Measurements from ENCODE around the gene LTF. TPM values are rescaled to one million over a fixed set of nuclear protein-coding genes. Genes with fewer than 3 reads are reported as not detected.

The LTF gene
- total RNA-seq, 1 donor: not detected

DNA sequence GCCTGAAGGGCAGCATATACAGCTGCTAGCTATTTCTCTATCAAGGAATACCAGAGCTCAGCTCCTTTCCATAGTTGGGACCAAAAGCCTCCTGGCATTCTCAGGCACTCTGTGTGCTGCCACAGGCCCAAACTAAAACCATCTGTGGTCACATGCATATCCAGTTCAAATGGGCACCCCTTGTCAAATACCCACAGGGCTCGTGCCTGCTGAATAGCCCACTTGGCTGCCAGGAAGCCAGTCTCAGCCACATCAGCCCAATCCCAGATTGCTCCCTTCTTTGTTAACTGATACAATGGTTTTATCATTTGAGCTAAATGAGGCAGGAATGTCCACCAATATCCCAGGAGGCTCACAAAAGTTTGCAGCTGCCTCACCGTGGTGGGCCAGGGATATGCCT is 43.8 kb downstream of the LTF start:
- no peak overlapping the region for H3K4me3 ChIP-seq (ENCODE audit: low read depth, low read length)
- TF ChIP-seq, protein P1, sequence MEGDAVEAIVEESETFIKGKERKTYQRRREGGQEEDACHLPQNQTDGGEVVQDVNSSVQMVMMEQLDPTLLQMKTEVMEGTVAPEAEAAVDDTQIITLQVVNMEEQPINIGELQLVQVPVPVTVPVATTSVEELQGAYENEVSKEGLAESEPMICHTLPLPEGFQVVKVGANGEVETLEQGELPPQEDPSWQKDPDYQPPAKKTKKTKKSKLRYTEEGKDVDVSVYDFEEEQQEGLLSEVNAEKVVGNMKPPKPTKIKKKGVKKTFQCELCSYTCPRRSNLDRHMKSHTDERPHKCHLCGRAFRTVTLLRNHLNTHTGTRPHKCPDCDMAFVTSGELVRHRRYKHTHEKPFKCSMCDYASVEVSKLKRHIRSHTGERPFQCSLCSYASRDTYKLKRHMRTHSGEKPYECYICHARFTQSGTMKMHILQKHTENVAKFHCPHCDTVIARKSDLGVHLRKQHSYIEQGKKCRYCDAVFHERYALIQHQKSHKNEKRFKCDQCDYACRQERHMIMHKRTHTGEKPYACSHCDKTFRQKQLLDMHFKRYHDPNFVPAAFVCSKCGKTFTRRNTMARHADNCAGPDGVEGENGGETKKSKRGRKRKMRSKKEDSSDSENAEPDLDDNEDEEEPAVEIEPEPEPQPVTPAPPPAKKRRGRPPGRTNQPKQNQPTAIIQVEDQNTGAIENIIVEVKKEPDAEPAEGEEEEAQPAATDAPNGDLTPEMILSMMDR (IDR thresholded peaks at IDR 0.05; ENCODE audit: insufficient read depth, low read length): no peak
- DNase-seq (ENCODE audit: low read depth): no peak

DNA sequence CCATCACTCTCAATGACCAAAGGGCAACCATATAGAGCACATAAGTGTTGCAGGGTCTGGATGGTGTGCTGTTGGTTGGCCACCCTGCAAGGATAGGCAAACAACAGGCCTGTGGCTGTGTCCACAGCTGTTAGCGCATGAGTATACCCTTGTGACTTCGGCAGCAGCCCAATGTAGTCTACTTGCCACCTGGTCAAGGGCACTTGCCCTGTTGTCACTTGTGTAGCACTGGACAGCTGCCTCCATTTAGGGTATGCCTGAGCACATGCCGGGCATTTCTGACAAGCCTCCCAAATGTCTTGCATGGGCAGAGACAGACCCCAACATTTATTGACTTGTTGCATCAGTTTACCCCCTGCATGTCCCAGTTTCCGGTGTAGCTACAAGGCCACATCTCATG is 44.9 kb downstream of the LTF start:
- TF ChIP-seq, protein P1 (IDR thresholded peaks at IDR 0.05; ENCODE audit: insufficient read depth, low read length): no peak
- no peak for DNase-seq (ENCODE audit: low read depth)
- H3K4me3 ChIP-seq (ENCODE audit: low read depth, low read length): no peak overlapping the region

DNA sequence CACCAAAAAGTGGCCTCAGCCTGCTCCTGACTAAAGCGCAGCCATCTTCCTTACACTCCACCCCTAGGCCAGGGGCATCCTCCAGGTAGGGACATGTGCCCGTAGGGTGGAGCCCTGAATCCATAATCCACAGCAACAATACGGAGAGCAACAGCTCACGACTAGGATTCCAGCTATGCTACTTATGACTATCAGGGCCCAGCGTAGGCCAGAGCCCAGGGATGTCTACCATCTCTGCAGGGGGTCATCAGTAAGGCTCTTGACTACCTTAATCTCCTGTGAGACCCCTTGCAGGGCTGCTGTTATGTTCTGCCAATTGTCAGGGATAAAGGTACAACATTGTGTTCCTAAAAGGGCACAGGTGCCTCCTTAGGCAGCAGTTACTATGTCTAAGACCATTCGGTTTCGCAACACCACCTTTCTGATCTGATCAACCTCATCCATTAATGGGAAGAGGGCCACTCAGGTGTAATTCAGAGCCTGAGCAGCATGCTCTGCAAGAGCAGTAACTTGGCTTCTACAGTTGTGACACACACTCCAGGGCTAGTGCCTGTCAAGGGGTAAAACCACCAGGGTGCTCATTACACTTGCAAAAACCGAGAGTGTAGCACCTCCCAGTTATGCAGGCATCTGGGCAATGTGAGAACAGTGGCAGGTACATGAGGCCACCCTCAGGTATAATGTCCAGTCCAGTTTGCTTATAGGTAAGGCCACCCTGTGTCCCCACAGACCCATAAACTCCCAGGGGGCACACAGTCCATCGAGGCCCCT is 46.7 kb downstream of the LTF start:
- H3K4me3 ChIP-seq (ENCODE audit: low read depth, low read length): no peak overlapping the region
- TF ChIP-seq, protein P1 (IDR thresholded peaks at IDR 0.05; ENCODE audit: insufficient read depth, low read length): no peak
- no peak for DNase-seq (ENCODE audit: low read depth)

DNA sequence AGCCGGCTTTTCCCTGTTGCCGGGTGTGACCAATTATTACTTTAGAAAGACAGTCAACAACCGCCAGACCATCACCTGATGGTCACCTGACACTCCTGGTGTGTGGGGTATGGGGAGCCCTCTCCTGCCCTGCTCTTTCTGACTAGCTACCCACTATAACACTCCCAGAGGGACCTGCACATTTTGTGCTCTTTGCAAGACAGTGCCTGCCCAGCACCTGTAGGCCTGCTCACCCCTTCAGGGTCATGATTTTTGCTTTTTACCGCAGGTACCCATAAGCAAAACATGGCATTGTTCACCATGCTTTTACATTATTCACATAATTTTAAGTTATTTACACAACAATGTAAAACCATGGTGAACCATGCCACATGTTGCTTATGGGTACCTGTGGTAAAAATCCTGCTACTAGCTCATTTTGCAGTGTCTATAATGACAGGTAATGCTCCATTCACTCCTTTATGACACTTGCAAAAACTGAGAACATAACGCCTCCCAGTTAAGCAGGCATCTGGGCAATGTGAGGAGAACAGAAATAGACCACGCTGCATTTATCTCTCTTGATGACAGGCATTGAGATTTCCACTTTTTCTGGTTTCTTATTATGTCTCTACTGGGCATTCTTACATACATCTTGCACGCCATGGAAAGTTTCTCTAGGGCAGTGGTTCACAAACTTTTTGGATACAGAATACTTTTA is 47.7 kb downstream of the LTF start:
- no peak for DNase-seq (ENCODE audit: low read depth)
- TF ChIP-seq, protein P1 (IDR thresholded peaks at IDR 0.05; ENCODE audit: insufficient read depth, low read length): no peak
- no peak overlapping the region for H3K4me3 ChIP-seq (ENCODE audit: low read depth, low read length)

DNA sequence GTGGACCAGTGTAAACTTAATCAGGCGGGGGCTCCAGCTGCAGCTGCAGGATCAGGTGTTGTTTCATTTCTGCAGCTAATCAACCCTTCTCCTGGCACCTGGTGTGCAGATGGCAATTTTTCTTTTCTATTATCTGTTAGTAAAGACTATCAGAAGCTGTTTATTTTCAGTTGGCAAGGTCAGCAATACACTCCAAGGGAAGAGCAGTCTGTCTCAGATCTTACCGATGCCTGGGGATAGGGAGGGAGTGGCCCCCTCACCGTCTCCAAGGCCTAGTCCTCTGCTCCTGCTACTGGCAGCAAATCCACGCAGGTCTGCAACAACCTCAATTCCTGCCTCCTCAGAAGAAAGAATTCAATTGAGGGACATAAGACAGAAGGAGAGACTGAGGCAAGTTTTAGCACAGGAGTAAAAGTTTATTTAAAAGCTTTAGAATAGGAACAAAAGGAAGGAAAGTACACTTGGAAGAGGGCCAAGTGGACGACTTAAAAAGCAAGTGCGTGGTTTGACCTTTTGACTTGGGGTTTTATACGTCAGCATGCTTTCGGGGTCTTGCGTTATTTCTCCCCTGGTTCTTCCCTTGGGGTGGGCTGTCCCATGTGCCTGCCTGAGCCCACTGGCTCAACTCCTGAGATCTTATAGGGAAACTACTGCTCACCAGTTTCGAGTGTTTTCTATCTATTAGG is 48.4 kb downstream of the LTF start:
- no peak overlapping the region for H3K4me3 ChIP-seq (ENCODE audit: low read depth, low read length)
- no peak for DNase-seq (ENCODE audit: low read depth)
- TF ChIP-seq, protein P1 (IDR thresholded peaks at IDR 0.05; ENCODE audit: insufficient read depth, low read length): no peak

DNA sequence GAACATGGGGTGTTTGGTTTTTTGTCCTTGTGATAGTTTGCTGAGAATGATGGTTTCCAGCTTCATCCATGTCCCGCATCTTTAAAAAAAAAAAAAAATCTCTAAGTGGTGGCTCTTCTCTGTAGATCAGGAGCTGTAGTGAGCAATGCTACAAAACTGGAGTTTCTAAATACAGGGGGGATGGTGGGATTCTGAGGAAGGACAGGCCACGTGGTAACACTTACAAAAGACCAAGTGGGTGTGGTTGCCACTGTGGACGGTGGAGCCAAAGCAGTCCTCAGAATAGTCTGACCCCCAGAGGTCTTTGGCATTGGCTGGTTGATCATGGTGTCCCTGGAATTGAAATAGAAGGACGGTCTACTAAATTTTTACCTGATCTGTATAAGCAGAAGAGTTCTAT is 50.0 kb downstream of the LTF start:
- no peak overlapping the region for H3K4me3 ChIP-seq (ENCODE audit: low read depth, low read length)
- TF ChIP-seq, protein P1 (IDR thresholded peaks at IDR 0.05; ENCODE audit: insufficient read depth, low read length): no peak
- no peak for DNase-seq (ENCODE audit: low read depth)
